GM12801 (cell line): ENCODE results near the gene RBM28.

Experiments
- TF ChIP-seq, protein P1 (sequence below): IDR thresholded peaks from one replicate; pipeline ENCODE4 v1.5.1; 2011; ENCODE audit warnings: control low read depth; ENCODE audit not compliant: insufficient read length; ENCODE audit errors: extremely low read depth

The RBM28 gene

DNA sequence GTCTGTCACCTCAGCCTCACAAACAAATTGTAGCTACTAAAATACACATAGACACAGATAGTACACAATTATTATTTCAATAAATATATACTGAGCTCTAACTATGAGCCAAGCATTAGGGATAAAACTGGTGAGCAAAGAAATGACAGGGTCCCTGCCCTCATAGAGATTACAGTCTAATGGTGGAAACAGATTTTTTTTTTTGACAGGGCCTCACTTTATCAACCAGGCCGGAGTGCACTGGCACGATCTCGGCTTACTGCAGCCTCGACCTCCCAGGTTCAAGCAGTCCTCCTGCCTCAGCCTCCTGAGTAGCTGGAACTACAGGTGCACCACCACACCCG, 695 bp upstream of the RBM28 start:
- TF ChIP-seq, protein P1, sequence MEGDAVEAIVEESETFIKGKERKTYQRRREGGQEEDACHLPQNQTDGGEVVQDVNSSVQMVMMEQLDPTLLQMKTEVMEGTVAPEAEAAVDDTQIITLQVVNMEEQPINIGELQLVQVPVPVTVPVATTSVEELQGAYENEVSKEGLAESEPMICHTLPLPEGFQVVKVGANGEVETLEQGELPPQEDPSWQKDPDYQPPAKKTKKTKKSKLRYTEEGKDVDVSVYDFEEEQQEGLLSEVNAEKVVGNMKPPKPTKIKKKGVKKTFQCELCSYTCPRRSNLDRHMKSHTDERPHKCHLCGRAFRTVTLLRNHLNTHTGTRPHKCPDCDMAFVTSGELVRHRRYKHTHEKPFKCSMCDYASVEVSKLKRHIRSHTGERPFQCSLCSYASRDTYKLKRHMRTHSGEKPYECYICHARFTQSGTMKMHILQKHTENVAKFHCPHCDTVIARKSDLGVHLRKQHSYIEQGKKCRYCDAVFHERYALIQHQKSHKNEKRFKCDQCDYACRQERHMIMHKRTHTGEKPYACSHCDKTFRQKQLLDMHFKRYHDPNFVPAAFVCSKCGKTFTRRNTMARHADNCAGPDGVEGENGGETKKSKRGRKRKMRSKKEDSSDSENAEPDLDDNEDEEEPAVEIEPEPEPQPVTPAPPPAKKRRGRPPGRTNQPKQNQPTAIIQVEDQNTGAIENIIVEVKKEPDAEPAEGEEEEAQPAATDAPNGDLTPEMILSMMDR = no peak

DNA sequence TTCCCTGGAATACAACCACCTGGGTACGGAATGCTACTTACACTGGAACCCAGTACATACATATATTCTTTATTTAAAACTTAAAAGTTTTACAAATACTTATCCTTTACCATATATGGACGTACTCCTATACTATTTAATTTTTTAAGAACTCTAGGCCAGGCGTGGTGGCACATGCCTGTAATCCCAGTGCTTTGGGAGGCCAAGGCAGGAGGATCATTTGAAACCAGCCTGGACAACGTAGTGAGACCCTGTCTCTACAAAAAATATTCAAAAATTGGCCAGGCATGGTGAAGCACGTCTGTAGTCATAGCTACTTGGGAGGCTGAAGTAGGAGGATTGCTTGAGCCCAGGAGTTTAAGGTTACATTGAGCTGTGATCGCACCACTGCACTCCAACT, 2.0 kb downstream of the RBM28 start:
- TF ChIP-seq, protein P1 = no peak

DNA sequence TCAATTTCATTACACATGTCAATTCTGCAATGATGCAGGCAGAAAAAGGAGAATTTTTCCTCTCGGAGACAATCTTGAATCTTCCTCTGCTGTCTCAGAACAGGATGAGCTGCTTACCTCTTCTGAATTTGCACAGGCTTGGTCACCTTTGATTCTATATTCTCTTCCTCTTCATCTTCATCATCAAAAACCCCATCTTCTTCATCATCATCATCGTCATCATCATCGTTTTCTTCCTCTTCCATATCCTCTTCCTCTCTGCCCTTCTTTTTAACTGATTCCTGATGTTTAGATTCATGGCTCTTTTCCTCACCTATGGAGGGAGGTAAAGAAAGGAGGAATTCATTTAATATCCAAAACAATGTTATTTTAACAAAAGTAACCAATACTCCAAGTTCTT, 8.0 kb downstream of the RBM28 start:
- TF ChIP-seq, protein P1 = no peak

DNA sequence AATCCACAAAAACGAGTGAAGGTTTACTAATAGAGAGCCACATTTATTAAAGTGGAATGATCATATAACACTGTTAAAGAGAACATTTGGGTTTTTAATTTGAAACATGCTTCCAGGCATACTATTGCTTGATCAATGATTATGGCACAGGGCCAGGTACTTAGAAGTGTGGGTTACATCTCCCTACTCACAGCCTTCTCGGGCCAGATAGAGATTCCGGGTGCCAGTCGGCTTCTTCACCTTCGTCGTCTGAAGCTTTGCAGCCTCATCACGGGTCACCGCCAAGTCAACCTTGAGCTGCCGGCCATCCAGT, 19.4 kb downstream of the RBM28 start:
- TF ChIP-seq, protein P1 = no peak

DNA sequence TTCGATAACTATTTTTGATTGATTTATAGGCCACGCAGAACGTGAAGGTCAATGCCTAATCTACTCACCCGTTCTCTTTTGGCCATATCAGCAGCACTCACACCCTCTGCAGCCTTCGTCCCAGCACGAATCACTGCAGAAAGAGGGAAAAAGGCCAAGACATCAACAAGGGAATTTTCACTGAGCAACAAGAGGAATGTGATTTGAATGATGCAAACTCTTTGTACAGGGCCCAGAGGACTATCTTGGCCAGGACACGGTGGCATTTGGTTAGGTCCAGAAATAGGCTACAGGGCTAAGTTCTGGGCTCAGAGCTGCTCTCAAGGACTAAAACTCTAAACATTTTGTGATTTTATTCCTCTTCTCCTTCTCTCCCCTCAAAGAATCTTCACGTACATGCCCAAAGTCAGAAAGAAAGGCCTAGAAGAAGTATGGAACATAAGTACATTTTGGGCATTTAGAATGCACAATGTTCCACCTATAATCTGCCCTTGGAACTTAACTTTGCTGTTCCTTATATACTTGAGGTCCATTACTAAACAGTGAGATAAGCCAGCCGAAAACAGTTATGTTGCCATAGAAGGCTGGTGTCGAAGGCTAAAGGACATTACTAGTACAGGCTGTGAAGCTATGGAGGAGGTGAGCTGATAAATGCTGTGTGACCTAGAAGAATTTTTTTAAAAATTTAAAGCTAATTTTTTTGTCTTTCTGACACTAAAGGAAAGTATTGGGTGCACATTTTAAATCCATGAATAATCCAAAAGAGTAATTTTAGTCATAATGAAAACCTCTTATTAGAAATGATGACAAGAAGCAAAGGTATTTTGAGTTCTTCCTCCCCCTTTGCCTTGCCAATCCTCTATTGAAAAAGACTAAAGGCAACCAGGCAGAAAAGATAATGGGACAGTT, 20.0 kb downstream of the RBM28 start:
- TF ChIP-seq, protein P1 = no peak

DNA sequence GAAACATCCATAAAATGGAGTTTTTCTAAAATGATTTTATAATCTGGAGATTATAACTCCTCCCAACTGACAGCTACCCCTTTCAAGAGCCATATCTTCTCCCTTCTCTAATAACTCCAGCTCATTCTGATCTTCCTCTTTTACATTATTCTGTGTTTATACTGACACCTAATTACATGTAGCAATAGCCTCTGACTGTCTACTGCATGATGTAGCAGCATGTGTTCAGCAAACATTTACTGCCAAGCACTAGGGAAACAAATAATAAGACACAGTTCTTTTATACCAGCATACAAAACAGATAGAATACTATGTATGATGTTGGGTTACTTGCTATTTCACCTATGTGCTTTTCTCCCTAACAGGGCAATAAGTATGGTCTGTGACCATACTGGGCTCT, 20.7 kb downstream of the RBM28 start:
- TF ChIP-seq, protein P1 = no peak

DNA sequence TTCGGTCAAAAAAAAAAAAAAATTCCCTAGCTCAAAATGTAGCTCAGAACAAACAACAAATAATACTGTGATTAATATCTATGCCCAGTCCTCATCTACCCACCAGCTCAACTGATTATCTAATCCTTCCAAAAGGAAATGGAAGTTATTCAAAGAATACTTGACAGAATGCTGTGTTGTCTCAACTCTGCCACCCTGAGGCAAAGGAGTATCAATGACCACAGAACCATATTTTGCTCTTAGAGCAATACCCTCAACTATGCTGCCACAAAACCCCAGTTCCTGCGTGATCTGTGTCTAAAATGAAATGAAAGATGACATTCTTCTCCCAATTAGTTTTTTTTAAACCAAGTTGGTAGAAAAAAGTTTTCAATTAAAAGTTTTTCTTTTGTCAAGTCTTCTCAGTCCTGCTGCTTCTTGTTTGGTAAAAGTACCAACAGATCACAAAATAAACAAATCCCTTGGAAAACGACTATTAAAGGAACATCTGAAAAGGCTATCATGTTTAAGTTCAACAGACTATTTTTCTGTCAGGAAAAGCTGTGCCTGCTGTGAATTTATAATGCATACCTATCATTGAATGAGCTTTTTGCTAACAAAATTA, 21.6 kb downstream of the RBM28 start:
- TF ChIP-seq, protein P1 = no peak
